ENCODE data around the gene ACOXL. TPM values are rescaled to one million over a fixed set of nuclear protein-coding genes. Genes with fewer than 3 reads are reported as not detected.

ACOXL gene
- polyA plus RNA-seq, 3 donors, result 0.35 TPM; not detected in 2

GRCh38 chr2:111022633-111023032, 290.3 kb downstream of the ACOXL start:
- H3K9me3 ChIP-seq (replicated peaks in 1 of 2; ENCODE audit: control insufficient read depth in 1 of 2, insufficient read depth in 1 of 2, low read length in 2 of 2), result no peaks in the 10 kb centered on the region
- no peaks in the 10 kb centered on the region for H3K36me3 Mint-ChIP-seq
- H3K79me2 ChIP-seq (ENCODE audit: insufficient read depth, low read length), result no peaks in the 10 kb centered on the region
- H3K9me3 Mint-ChIP-seq, result peaks cover 0 to 1% (median 0%) of the 10 kb centered on the region in 7 donors
- H3K36me3 ChIP-seq (replicated peaks in 1 of 2; ENCODE audit: control insufficient read depth in 1 of 2, insufficient read depth in 2 of 2, low read length in 2 of 2), result no peaks in the 10 kb centered on the region
- peak overlapping the region; percentile 46 for H2AFZ ChIP-seq (ENCODE audit: insufficient read depth, low read depth, low read length, poor library complexity, severe bottlenecking)
- H3K27me3 ChIP-seq (ENCODE audit: control insufficient read depth in 2 of 2, insufficient read depth in 2 of 2, low read length in 2 of 2), result no peaks in the 10 kb centered on the region
- H3K27me3 Mint-ChIP-seq (ENCODE audit: low read depth in 3 of 3), result peaks cover 0 to 2% (median 0%) of the 10 kb centered on the region in 3 donors
- intact Hi-C loops (cut with micrococcal nuclease), result no loop called here
- H3K4me3 Mint-ChIP-seq, result peak overlapping the region; percentile 67 to 87
- H3K4me3 ChIP-seq (replicated peaks in 1 of 3; ENCODE audit: low read depth in 2 of 3, low read length in 3 of 3), result peak overlapping the region; percentile 8 to 66 (median 17)
- H3K4me2 ChIP-seq (replicated peaks; ENCODE audit: extremely low read depth, low read length, poor library complexity, severe bottlenecking), result peak overlapping the region; percentile 75
- peak; percentile 52 to 82 (median 81) for DNase-seq
- H3K27ac ChIP-seq (ENCODE audit: low read depth in 1 of 2, low read length in 2 of 2), result peak overlapping the region; percentile 82 to 90
- H3K9ac ChIP-seq (ENCODE audit: insufficient read depth, low read length, poor library complexity, severe bottlenecking), result peak overlapping the region; percentile 57
- 14% methylated on average over 7 of the region's 7 CpGs for WGBS (ENCODE audit: insufficient coverage)
- peaks cover 62 to 75% of the 10 kb centered on the region in 2 donors for H3K4me1 ChIP-seq (ENCODE audit: control insufficient read depth in 1 of 2, insufficient read depth in 2 of 2, low read length in 2 of 2)
- TF ChIP-seq CTCF (IDR thresholded peaks at IDR 0.05), result no peak
- H3K27ac Mint-ChIP-seq, result peak overlapping the region; percentile 90 to 94 (median 91)
- H3K4me1 Mint-ChIP-seq, result peaks cover 78% of the 10 kb centered on the region
- no peaks in the 10 kb centered on the region for H4K20me1 ChIP-seq (ENCODE audit: insufficient read depth, low read length)

- intact Hi-C loops (cut with micrococcal nuclease), result no loop called here
- peaks cover 0 to 3% of the 10 kb centered on the region in 2 donors for H3K36me3 Mint-ChIP-seq
- Histone ChIP-seq H3K79me2 (ENCODE audit: insufficient read depth, low read length) (no peaks in the 10 kb centered on the region), H3K36me3 (replicated peaks in 1 of 2; ENCODE audit: control insufficient read depth in 1 of 2, insufficient read depth in 2 of 2, low read length in 2 of 2) (no peaks in the 10 kb centered on the region), H3K4me3 (replicated peaks in 1 of 3; ENCODE audit: low read depth in 2 of 3, low read length in 3 of 3) (peak overlapping the region in 1 of 3 experiments; percentile 66), H3K4me1 (ENCODE audit: control insufficient read depth in 1 of 2, insufficient read depth in 2 of 2, low read length in 2 of 2) (peaks cover 61 to 71% of the 10 kb centered on the region in 2 donors), H3K4me2 (replicated peaks; ENCODE audit: extremely low read depth, low read length, poor library complexity, severe bottlenecking) (no peak overlapping the region), H2AFZ (ENCODE audit: insufficient read depth, low read depth, low read length, poor library complexity, severe bottlenecking) (no peak overlapping the region), H4K20me1 (ENCODE audit: insufficient read depth, low read length) (no peaks in the 10 kb centered on the region), H3K9ac (ENCODE audit: insufficient read depth, low read length, poor library complexity, severe bottlenecking) (no peak overlapping the region), H3K27ac (ENCODE audit: low read depth in 1 of 2, low read length in 2 of 2) (peak overlapping the region in 1 of 2 donors; percentile 90), H3K27me3 (ENCODE audit: control insufficient read depth in 2 of 2, insufficient read depth in 2 of 2, low read length in 2 of 2) (no peaks in the 10 kb centered on the region), H3K9me3 (replicated peaks in 1 of 2; ENCODE audit: control insufficient read depth in 1 of 2, insufficient read depth in 1 of 2, low read length in 2 of 2) (no peaks in the 10 kb centered on the region)
- H3K9me3 Mint-ChIP-seq, result peaks cover 0 to 3% (median 2%) of the 10 kb centered on the region in 7 donors
- H3K27ac Mint-ChIP-seq, result peak overlapping the region in 4 of 7 donors; percentile 3 to 93 (median 78)
- H3K4me1 Mint-ChIP-seq, result peaks cover 74% of the 10 kb centered on the region
- 80% methylated on average over 1 of the region's 4 CpGs for WGBS (ENCODE audit: insufficient coverage)
- H3K4me3 Mint-ChIP-seq, result no peak overlapping the region
- TF ChIP-seq CTCF (IDR thresholded peaks at IDR 0.05), result no peak
- DNase-seq, result no peak
- peaks cover 0 to 2% (median 0%) of the 10 kb centered on the region in 3 donors for H3K27me3 Mint-ChIP-seq (ENCODE audit: low read depth in 3 of 3)
Observed at GRCh38 chr2:111024496-111024895, 292.1 kb downstream of the ACOXL start.
